Activated CD8-positive, alpha-beta memory T cell treated with anti-CD3 and anti-CD28 coated beads, Interleukin-2, amount 50 U/mL, for 1 hour (primary cell): ENCODE data around the gene RGL3.
"Not testable (repeated sequence)": the region's sequence is repeated elsewhere in the genome, so short reads cannot be mapped to it uniquely, and the experiment has no call there.

Experiments used
- DNase-seq: peaks from one replicate; pipeline ENCODE4 v3.0.0-alpha.2; 2020; ENCODE audit errors: extremely low read depth

RGL3 gene

DNA sequence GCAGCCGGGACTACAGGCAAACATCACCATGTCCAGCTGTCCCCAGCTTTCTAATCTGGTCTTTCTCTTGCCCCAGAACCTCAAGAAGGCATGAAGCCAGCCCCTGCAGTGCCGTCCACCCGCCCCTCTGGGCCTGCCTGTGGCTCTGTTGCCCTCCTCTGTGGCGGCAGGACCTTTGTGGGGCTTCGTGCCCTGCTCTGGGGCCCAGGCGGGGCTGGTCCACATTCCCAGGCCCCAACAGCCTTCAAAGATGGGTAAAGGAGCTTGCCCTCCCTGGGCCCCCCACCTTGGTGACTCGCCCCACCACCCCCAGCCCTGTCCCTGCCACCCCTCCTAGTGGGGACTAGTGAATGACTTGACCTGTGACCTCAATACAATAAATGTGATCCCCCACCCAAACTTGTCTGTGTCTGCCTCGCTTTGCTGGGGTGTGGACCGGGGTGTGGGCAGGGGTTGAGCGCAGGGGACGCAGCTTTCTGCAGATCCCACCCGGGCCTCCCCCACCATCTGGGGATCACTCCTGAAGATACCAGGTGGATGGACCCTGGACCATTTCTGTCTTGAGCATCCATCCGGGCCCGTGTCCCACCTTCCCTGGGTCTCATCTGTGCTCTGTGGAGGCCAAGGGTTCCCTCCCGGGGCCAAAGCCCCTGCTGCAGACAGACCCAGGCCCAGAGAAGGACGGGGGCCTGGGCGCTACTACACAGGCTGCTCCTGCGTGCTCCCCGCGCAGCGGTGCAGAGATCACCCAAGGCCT is 31.6 kb upstream of the RGL3 start:
- no peak for DNase-seq

DNA sequence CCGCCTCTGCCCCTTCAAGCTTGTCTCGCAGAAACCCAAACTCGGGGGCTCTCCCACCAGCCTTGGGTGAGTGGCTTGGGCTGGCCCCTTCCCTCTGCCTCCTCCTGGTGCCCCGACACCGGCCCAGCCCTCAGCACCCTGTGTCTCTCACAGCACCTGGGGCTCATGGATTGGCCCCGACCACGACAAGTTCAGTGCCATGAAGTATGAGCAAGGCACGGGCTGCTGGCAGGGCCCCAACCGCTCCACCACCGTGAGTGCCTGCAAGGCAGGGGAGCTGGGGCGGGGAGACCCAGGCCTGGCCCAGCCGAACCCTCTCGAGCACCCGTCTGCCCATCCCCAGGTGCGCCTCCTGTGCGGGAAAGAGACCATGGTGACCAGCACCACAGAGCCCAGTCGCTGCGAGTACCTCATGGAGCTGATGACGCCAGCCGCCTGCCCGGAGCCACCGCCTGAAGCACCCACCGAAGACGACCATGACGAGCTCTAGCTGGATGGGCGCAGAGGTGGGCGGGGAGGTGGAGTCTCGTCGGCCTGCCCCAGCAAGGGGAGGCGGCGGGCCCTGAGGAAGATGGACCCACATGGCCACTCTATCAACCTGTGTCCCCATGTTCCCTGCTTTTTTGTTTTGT is 29.9 kb upstream of the RGL3 start:
- DNase-seq, result no peak

GRCh38 chr19:11448410-11448809 is 29.3 kb upstream of the RGL3 start:
- no peak for DNase-seq

DNA sequence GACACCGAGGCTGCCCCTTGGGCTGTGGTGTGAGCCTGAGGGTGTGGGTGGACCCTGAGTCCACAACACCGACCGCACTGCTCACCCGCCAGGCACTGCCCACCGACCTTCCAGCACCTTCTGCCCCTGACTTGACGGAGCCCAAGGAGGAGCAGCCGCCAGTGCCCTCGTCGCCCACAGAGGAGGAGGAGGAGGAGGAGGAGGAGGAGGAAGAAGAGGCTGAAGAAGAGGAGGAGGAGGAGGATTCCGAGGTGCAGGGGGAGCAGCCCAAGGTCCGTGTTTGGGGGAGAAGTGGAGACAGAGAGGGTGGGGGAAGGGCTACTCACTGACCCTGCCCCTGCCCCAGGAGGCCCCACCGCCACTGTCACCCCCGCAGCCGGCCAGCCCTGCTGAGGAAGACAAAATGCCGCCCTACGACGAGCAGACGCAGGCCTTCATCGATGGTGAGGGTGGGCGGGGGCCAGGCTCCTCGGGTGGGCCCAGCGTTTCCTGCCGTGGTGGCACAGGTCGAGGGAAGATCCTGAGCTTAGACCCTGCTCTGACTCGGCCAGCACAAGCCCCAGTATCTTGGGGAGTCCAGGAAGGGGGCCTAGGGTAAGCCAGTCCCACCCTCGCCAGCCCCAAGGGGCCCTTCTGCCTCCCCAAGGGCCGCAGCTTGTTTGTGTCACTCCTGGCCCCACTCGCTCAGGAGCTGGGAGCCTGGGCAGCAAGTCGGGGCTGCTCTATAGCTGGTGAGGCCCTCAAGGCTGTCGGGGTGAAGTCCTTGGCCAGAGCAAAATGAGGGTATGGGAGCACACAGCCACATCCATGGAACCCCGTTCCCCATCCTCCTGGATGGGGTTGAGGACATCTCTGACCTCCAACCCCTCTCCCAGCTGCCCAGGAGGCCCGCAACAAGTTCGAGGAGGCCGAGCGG is 28.5 kb upstream of the RGL3 start:
- DNase-seq, result no peak

DNA sequence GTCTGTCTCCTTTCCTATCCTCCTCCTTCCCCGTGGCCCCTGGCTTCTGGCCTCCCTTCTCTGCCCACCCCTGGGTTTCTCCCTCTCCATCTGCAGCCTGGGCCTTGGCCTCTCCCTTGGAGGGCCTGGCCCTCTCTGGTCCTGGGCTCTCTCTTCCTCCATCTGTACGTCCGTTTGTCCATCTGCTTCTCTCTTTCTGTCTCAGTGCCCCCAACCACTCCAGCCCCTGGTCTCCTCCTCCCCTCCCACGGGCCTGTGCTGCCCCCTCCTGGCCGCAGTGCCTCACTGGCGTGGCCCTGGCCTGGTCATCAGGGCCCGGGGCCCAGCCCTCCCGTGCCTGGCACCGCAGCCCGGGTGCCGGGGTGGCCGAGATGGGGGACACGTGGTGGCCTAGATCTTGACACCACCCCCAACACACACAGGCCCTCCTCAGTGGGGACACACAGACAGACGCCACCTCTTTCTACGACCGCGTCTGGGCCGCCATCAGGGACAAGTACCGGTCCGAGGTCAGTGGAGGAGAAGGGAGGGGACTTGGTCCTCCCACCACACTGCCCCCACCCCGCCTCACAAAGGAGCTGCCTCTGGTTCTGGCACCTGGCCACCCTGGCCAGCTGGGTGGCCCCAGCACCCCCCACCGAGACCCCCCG is 27.7 kb upstream of the RGL3 start:
- no peak for DNase-seq

DNA sequence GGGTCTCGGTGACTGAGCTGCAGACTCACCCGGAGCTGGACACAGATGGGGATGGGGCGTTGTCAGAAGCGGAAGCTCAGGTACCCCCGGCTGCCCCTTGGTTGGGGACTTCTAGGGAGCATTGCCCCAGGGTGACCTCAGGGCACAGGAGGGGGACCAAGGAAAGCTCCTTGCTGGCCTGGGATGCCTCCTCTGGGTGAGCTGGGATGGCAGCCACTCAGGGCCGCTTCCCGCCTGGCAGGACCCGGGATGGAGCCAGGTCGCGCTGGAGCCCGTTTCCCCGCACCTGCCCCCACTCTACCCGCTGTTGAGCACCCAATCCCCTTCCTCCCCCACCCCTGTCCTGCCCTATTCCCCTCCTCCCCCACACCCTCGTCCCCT is 27.1 kb upstream of the RGL3 start:
- no peak for DNase-seq

DNA sequence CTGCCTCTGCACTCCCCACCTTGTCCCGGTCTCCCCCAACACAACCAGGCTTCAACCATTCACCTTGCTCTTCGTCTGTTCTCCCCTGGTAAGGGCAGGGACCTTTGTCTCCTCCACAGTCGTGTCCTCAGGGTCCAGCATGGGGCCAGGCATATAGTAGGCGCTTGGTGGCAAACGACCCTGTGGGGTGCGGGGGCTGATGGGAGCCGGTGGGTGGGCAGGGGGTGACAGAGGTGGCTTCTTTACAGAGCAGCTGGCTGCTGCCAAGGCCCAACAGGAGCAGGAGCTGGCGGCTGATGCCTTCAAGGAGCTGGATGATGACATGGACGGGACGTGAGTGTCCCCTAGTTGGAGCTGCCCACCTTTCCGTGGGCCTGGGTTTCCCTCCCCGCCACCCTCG is 26.0 kb upstream of the RGL3 start:
- DNase-seq, result no peak

- DNase-seq, result no peak
These were observed 24.9 kb upstream of the RGL3 start for GRCh38 chr19:11444059-11444458.

GRCh38 chr19:11437955-11438354 is 18.8 kb upstream of the RGL3 start:
- no peak for DNase-seq

GRCh38 chr19:11435833-11436313 is 16.8 kb upstream of the RGL3 start:
- no peak for DNase-seq

- DNase-seq, result peak; percentile 95
These were observed 16.1 kb upstream of the RGL3 start, which contains the start of the genes ODAD3 and PRKCSH for GRCh38 chr19:11435057-11435832. Gene ODAD3 (minus strand): TSS chr19:11435121. CDS start chr19:11435016, 105 bp downstream. Gene PRKCSH (plus strand): TSS chr19:11435635. CDS start chr19:11436118, 483 bp downstream.

DNA sequence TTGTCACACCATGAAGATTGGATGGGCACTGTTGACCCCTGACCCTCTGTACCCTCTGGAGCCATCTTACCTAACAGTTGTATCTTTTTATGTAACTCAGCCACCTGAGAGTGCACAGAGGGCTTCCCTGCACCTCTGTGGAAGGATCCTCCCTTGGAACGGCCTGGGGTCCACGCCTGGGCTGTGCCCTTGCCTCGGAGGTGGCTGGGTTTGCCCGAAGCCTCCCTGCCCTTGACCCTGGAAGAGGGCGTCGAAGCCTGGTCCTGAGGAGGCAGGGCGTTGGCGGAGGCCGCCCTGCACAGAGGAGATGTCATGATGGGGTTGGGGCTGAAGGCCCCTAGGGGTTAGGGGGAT is 15.6 kb upstream of the RGL3 start:
- DNase-seq, result no peak

- not testable (repeated sequence) for DNase-seq
These were observed 14.4 kb upstream of the RGL3 start for GRCh38 chr19:11433526-11433925.

DNA sequence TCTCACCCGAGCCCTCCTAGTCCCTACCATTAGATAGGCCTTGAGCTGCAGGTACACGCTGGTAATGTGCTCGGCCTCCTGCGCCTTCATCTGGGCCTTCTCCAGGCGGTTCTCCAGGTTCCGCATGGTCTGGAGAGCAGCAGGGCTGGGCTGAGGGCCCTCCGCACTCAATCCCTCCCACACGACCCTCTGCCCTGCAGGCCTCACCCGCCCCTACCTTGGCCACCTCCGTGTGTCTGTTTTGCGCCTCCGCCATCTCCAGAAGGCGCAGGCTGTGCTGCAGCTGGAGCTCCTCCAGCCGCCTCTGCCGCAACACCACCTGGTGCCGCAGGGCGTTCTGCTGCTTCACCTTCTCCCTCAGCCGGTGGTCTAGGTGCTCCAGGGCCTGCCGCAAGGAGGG is 7.5 kb upstream of the RGL3 start:
- DNase-seq, result no peak

GRCh38 chr19:11425719-11426457 is 6.8 kb upstream of the RGL3 start:
- no peak for DNase-seq

DNA sequence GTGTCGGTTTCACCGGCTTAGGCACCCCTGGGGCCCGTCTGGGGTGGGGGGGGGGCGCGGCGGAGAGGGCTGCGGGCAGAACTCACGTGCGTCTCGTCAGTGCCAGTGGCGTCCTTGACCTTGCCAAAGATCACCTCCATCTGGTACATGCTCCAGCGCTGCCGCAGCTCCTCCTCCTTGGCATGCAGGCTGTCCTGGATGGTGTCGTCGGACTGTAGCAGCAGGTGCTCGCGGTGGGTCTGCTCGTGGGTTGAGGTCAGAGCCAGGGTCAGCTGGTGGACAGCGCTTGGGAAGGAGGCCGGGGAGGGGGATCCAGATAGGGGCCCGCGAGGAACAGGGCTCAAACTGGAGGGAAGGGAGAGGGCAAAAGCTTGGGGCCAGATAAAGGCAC is 4.7 kb upstream of the RGL3 start:
- no peak for DNase-seq

DNA sequence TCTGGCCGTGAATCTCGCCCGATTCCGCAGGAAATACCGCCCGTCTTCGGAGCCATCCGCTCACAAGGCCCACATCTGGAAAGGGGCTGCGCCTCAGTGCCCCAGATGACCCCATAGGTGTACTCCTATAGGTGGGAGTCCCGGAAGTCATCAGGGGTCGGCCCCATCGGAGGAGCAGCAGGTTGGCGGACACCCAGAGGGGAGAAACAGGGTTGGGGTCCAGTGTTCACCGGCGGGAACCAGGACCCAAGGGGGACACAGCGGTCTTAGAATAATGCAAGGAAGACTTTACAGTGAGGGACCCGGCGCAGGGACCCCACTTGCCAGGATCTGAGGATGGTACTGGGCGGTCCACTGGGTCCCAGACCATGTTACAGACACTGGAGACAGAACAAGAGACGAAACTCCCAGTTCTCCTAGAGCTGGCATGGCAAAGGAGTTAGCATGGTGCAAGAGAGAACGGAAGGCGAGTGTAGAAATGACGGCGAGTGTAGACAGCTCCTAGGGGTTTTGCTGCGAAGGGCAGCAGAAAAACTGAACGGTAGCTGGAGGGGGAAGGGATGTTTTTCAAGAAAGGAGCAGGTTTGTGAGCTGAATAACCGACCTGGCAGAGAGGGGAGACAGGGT is 4.2 kb upstream of the RGL3 start:
- no peak for DNase-seq

GRCh38 chr19:11422163-11423065 is 3.3 kb upstream of the RGL3 start:
- DNase-seq, result no peak
